H1 (cell line): ENCODE data around the gene MEP1A. TPM values are rescaled to one million over a fixed set of nuclear protein-coding genes. Genes with fewer than 3 reads are reported as not detected.

Experiments used
- CTCF ChIA-PET: fragments of 300-600 bp; sonication (Branson Sonifier 250); formaldehyde crosslinking; loops from one replicate; lab custom pipeline; 2021; ENCODE audit not compliant: partially characterized antibody; lab: Charles Lee
- POLR2A ChIA-PET: fragments of 300-600 bp; sonication (Branson Sonifier 250); formaldehyde crosslinking; loops from one replicate; lab custom pipeline; 2021; ENCODE audit warnings: inconsistent platforms; ENCODE audit not compliant: partially characterized antibody; lab: Charles Lee
- DNase-seq, 2 experiments: peaks; one replicate each; pipeline versions ENCODE4 v3.0.0 to v3.0.0-alpha.2; 2010 to 2022; ENCODE audit warnings: low spot score in 2 of 2, low read depth in 1 of 2, mixed read lengths in 1 of 2
- FAIRE-seq: peaks from 2 replicates; lab custom pipeline; 2011; peaks lifted over from hg19 to GRCh38; lab: Jason Lieb, UNC
- H2AFZ ChIP-seq: 2 replicates; pipeline ENCODE4 v1.8.1; 2012; ENCODE audit warnings: low read length, inconsistent platforms
- H2AK5ac ChIP-seq: 2 replicates; pipeline ENCODE4 v1.6.1; 2013; ENCODE audit warnings: low read depth, low read length
- H2BK120ac ChIP-seq: replicated peaks from 2 replicates; pipeline ENCODE3; 2013; ENCODE audit warnings: low read depth, low read length, inconsistent platforms
- H2BK12ac ChIP-seq: 2 replicates; pipeline ENCODE4 v1.6.1; 2013; ENCODE audit warnings: low read depth, low read length
- H2BK15ac ChIP-seq: 2 replicates; pipeline ENCODE4 v1.6.1; 2013; ENCODE audit warnings: low read length
- H2BK20ac ChIP-seq: 2 replicates; pipeline ENCODE4 v1.6.1; 2013; ENCODE audit warnings: low read length
- H2BK5ac ChIP-seq: 2 replicates; pipeline ENCODE4 v1.6.1; 2013; ENCODE audit warnings: low read depth, low read length
- H3K14ac ChIP-seq: 2 replicates; pipeline ENCODE4 v1.6.1; 2013; ENCODE audit warnings: inconsistent platforms; ENCODE audit not compliant: insufficient read length
- H3K18ac ChIP-seq: 2 replicates; pipeline ENCODE4 v1.6.1; 2013; ENCODE audit warnings: low read length; ENCODE audit errors: extremely low read depth
- H3K23ac ChIP-seq: 2 replicates; pipeline ENCODE4 v1.6.1; 2013; ENCODE audit warnings: inconsistent platforms; ENCODE audit not compliant: insufficient read length
- H3K23me2 ChIP-seq: 2 replicates; pipeline ENCODE4 v1.6.1; 2013; ENCODE audit warnings: low read depth, low read length
- H3K27ac ChIP-seq: 2 replicates; pipeline ENCODE4 v1.6.1; 2011; ENCODE audit warnings: low read depth, low read length, inconsistent platforms
- H3K27me3 ChIP-seq, 4 experiments: replicated peaks in 1 of 4; 1 replicate in 1 of 4; 2 replicates in 3 of 4; pipeline versions ENCODE4 v1.6.1 to v1.8.1; 2011 to 2013; ENCODE audit warnings: low read length in 3 of 4, mild to moderate bottlenecking in 3 of 4, inconsistent platforms in 2 of 4, mixed read lengths in 2 of 4, moderate library complexity in 1 of 4; ENCODE audit not compliant: control insufficient read depth in 3 of 4, insufficient read depth in 3 of 4; ENCODE audit errors: extremely low read depth in 1 of 4
- H3K36me3 ChIP-seq, 4 experiments: 2 replicates each; pipeline versions ENCODE4 v1.6.1 to v1.8.1; 2011 to 2013; ENCODE audit warnings: mild to moderate bottlenecking in 4 of 4, low read length in 3 of 4, moderate library complexity in 2 of 4, control low read depth in 1 of 4, inconsistent platforms in 1 of 4; ENCODE audit not compliant: insufficient read depth in 4 of 4, control insufficient read depth in 2 of 4
- H3K4ac ChIP-seq: replicated peaks from 2 replicates; pipeline ENCODE3; 2013; ENCODE audit warnings: low read length, low read depth, mixed read lengths, inconsistent platforms; ENCODE audit not compliant: insufficient read length
- H3K4me1 ChIP-seq, 4 experiments: replicated peaks in 1 of 4; 1 replicate in 1 of 4; 2 replicates in 3 of 4; pipeline versions ENCODE4 v1.6.1 to v1.8.1; 2011 to 2013; ENCODE audit warnings: low read length in 3 of 4, inconsistent platforms in 2 of 4, mixed read lengths in 1 of 4; ENCODE audit not compliant: insufficient read depth in 4 of 4, control insufficient read depth in 3 of 4
- H3K4me2 ChIP-seq, 2 experiments: 2 replicates each; pipeline versions ENCODE4 v1.6.1 to v1.8.1; 2011 to 2013; ENCODE audit warnings: low read depth in 2 of 2, low read length in 2 of 2, control low read depth in 1 of 2, inconsistent platforms in 1 of 2, mild to moderate bottlenecking in 1 of 2; ENCODE audit not compliant: insufficient read depth in 1 of 2
- H3K4me3 ChIP-seq, 4 experiments: fragments of 200-600, 300-600 bp in 1 of 4; sonication (generic), shearing (Covaris generic), sonication (Bioruptor Twin) in 1 of 4; 2 replicates each; pipeline versions ENCODE4 v1.5.1 to v1.8.1; 2011 to 2016; ENCODE audit warnings: low read length in 4 of 4, low read depth in 3 of 4, control low read depth in 2 of 4, inconsistent platforms in 2 of 4, mild to moderate bottlenecking in 2 of 4, mixed read lengths in 1 of 4, moderate library complexity in 1 of 4; ENCODE audit not compliant: insufficient read depth in 2 of 4; ENCODE audit errors: extremely low read depth in 1 of 4
- H3K56ac ChIP-seq: replicated peaks from 2 replicates; pipeline ENCODE3; 2013; ENCODE audit warnings: low read depth, mild to moderate bottlenecking, mixed read lengths, low read length, inconsistent platforms; ENCODE audit not compliant: insufficient read length
- H3K79me1 ChIP-seq: 2 replicates; pipeline ENCODE4 v1.6.1; 2013; ENCODE audit warnings: low read depth, low read length, control low read depth
- H3K79me2 ChIP-seq, 2 experiments: 2 replicates each; pipeline versions ENCODE4 v1.6.1 to v1.8.1; 2012 to 2013; ENCODE audit warnings: low read length in 2 of 2, mild to moderate bottlenecking in 2 of 2, inconsistent platforms in 1 of 2; ENCODE audit not compliant: insufficient read depth in 2 of 2, control insufficient read depth in 1 of 2
- H3K9ac ChIP-seq, 4 experiments: replicated peaks in 1 of 4; 1 replicate in 1 of 4; 2 replicates in 3 of 4; pipeline versions ENCODE4 v1.6.1 to v1.8.1; 2011 to 2013; ENCODE audit warnings: low read depth in 3 of 4, low read length in 3 of 4, control low read depth in 2 of 4, mild to moderate bottlenecking in 2 of 4, moderate library complexity in 2 of 4, inconsistent platforms in 1 of 4; ENCODE audit errors: extremely low read depth in 1 of 4
- H3K9me3 ChIP-seq, 2 experiments: 2 replicates each; pipeline versions ENCODE4 v1.6.1 to v1.8.1; 2012 to 2013; ENCODE audit warnings: mild to moderate bottlenecking in 2 of 2, moderate library complexity in 2 of 2, control low read depth in 1 of 2, inconsistent platforms in 1 of 2, low read depth in 1 of 2, low read length in 1 of 2, mixed read lengths in 1 of 2; ENCODE audit not compliant: insufficient read depth in 2 of 2
- H4K20me1 ChIP-seq, 2 experiments: replicated peaks in 1 of 2; 2 replicates each; pipeline versions ENCODE3 to v1.8.1; 2011 to 2013; ENCODE audit warnings: inconsistent platforms in 2 of 2, low read length in 2 of 2, mild to moderate bottlenecking in 1 of 2; ENCODE audit not compliant: insufficient read depth in 2 of 2, control insufficient read depth in 1 of 2
- H4K5ac ChIP-seq: 2 replicates; pipeline ENCODE4 v1.6.1; 2013; ENCODE audit warnings: low read length, low read depth, mixed read lengths, inconsistent platforms; ENCODE audit not compliant: insufficient read length
- H4K8ac ChIP-seq: 2 replicates; pipeline ENCODE4 v1.8.0; 2013; ENCODE audit warnings: mild to moderate bottlenecking, moderate library complexity, low read length, inconsistent platforms; ENCODE audit not compliant: insufficient read depth; ENCODE audit errors: extremely low read depth
- H4K91ac ChIP-seq: replicated peaks from 2 replicates; pipeline ENCODE3; 2013; ENCODE audit warnings: low read length, mixed read lengths, inconsistent platforms; ENCODE audit not compliant: insufficient read length
- HDAC6 ChIP-seq: IDR thresholded peaks from one replicate; pipeline ENCODE4 v1.7.1; 2012; ENCODE audit warnings: low read depth, mild to moderate bottlenecking, inconsistent platforms, low read length, moderate library complexity
- KDM1A ChIP-seq: fragments of 200-600, 300-600 bp; sonication (generic); IDR thresholded peaks from 2 replicates; pipeline ENCODE4 v1.7.1; 2016; ENCODE audit warnings: mild to moderate bottlenecking, low read length, borderline replicate concordance
- NANOG ChIP-seq: IDR thresholded peaks from 2 replicates; pipeline ENCODE4 v1.6.1; 2011; ENCODE audit warnings: low read length, low read depth, mild to moderate bottlenecking, inconsistent platforms; ENCODE audit not compliant: insufficient read depth, poor library complexity, severe bottlenecking
- POLR2AphosphoS5 ChIP-seq: IDR thresholded peaks from 2 replicates; pipeline ENCODE4 v1.6.1; 2011; ENCODE audit warnings: low read depth, low read length
- SIRT6 ChIP-seq: IDR thresholded peaks from one replicate; pipeline ENCODE4 v1.7.1; 2012; ENCODE audit warnings: low read length, inconsistent platforms
- SP4 ChIP-seq: IDR thresholded peaks from 2 replicates; pipeline ENCODE4 v1.6.1; 2012; ENCODE audit warnings: low read length, inconsistent platforms
- SUZ12 ChIP-seq: fragments of 200-600 bp; sonication (generic); IDR thresholded peaks from 2 replicates; pipeline ENCODE4 v1.6.1; 2012; ENCODE audit warnings: mild to moderate bottlenecking, inconsistent platforms, low read length, moderate library complexity, mixed read lengths
- WGBS, 2 experiments: shearing (Covaris generic) in 1 of 2; methylation state at CpG; one replicate each; pipeline versions ENCODE4 v1.1.6 to v1.1.7; 2013 to 2015; ENCODE audit warnings: low lambda C conversion rate in 2 of 2, mixed read lengths in 2 of 2, inconsistent platforms in 1 of 2, low coverage in 1 of 2, missing lambda C conversion rate in 1 of 2; ENCODE audit not compliant: insufficient replicate concordance in 2 of 2, insufficient coverage in 1 of 2, insufficient read length in 1 of 2; ENCODE audit errors: extremely low coverage in 1 of 2, missing lambda C conversion rate in 1 of 2; 5-methylcytosine and 5-hydroxymethylcytosine counted together
- polyA plus RNA-seq, 7 experiments: library from polyadenylated mRNA; depleted of rRNA in 3 of 7; stranded (reverse) in 5 of 7; unstranded in 2 of 7; fragments of >200 nt in 5 of 7; fragments of 200-250 nt in 2 of 7; gene quantifications; 1 replicate in 5 of 7; 2 replicates in 1 of 7; 4 replicates in 1 of 7; pipeline versions ENCODE4 v1.2.1 to v1.2.3, GENCODE V29; 2011 to 2013; ENCODE audit warnings: missing spikeins in 2 of 7, mixed read lengths in 2 of 7
- total RNA-seq: library from RNA; stranded (reverse); fragmentation: NEBNext Ultra II Directional; extraction: Animal tissue kit (Norgen Biotek cat#: 25700); gene quantifications from 2 replicates; pipeline ENCODE4 v1.2.1, GENCODE V29; 2021
- TF ChIP-seq, protein P1 (sequence below): IDR thresholded peaks from 2 replicates; pipeline ENCODE4 v1.6.1; 2011; ENCODE audit warnings: low read length, improper control_type of control experiment
- TF ChIP-seq, protein P2 (sequence below), 3 experiments: IDR thresholded peaks; 1 replicate in 2 of 3; 2 replicates in 1 of 3; pipeline versions ENCODE4 v1.5.1 to v1.6.1; 2011; ENCODE audit warnings: low read length in 3 of 3, mild to moderate bottlenecking in 3 of 3, inconsistent platforms in 2 of 3, low read depth in 1 of 3, moderate library complexity in 1 of 3; ENCODE audit not compliant: insufficient read depth in 1 of 3; ENCODE audit errors: control extremely low read depth in 1 of 3

Gene MEP1A
- total and polyA plus RNA-seq, 2 of the 8 experiments (the other 6 are each of a cell fraction or from before 2014, with no cell fraction given) = 0.03 TPM; not detected in 1

- Histone ChIP-seq H3K9me3 (no peaks in the 10 kb centered on the region), H3K4ac (no peak overlapping the region), H3K4me2 (peak overlapping the region in 1 of 2 experiments; percentile 39; a peak in 2 of 4 replicates), H3K36me3 (no peaks in the 10 kb centered on the region), H4K8ac (no peak overlapping the region), H2AFZ (peak overlapping the region; percentile 61), H2BK15ac (no peak overlapping the region), H3K79me1 (no peaks in the 10 kb centered on the region), H3K4me3 (peak overlapping the region in 2 of 4 experiments; percentile 16 to 49; a peak in 3 of 8 replicates), H2AK5ac (no peak overlapping the region), H4K91ac (no peak overlapping the region), H3K27ac (no peak overlapping the region), H3K4me1 (no peaks in the 10 kb centered on the region), H3K56ac (no peak overlapping the region), H4K20me1 (no peaks in the 10 kb centered on the region), H3K23me2 (peaks cover 3% of the 10 kb centered on the region; the same call in 1 of the 2 replicates), H3K14ac (no peak overlapping the region), H3K27me3 (peaks cover 0 to 3% (median 0%) of the 10 kb centered on the region in 4 experiments; a peak in 1 of 7 replicates), H2BK120ac (no peak overlapping the region), H2BK20ac (no peak overlapping the region), H3K9ac (no peak overlapping the region), H3K23ac (no peak overlapping the region), H2BK5ac (no peak overlapping the region), H3K18ac (no peak overlapping the region), H2BK12ac (0 out of 2 replicates have a peak overlapping the region, but pooled peaks have one; percentile 39), H3K79me2 (no peaks in the 10 kb centered on the region), H4K5ac (no peak overlapping the region)
- POLR2A ChIA-PET = no interaction called here
- CTCF ChIA-PET = interaction anchor here (0.6 to 2.3 kb wide), 37 partner anchors 11 to 393 kb away, joined by 3 to 17 read pairs (median 4); partner anchors contain the start of genes ADGRF1 and ADGRF5
- FAIRE-seq (no peak), DNase-seq (peak; percentile 61 to 96)
- 9% methylated on average over 22 of the region's 25 CpGs; no CpG with 5 or more reads in 1 of the 2 experiments for WGBS, 2 experiments
- TF ChIP-seq SIRT6 (no peak), SP4 (no peak), POLR2AphosphoS5 (no peak), HDAC6 (no peak), SUZ12 (no peak), NANOG (peak; percentile 10), KDM1A (no peak)
- TF ChIP-seq, protein P1, sequence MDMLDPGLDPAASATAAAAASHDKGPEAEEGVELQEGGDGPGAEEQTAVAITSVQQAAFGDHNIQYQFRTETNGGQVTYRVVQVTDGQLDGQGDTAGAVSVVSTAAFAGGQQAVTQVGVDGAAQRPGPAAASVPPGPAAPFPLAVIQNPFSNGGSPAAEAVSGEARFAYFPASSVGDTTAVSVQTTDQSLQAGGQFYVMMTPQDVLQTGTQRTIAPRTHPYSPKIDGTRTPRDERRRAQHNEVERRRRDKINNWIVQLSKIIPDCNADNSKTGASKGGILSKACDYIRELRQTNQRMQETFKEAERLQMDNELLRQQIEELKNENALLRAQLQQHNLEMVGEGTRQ = no peak
- TF ChIP-seq, protein P2, sequence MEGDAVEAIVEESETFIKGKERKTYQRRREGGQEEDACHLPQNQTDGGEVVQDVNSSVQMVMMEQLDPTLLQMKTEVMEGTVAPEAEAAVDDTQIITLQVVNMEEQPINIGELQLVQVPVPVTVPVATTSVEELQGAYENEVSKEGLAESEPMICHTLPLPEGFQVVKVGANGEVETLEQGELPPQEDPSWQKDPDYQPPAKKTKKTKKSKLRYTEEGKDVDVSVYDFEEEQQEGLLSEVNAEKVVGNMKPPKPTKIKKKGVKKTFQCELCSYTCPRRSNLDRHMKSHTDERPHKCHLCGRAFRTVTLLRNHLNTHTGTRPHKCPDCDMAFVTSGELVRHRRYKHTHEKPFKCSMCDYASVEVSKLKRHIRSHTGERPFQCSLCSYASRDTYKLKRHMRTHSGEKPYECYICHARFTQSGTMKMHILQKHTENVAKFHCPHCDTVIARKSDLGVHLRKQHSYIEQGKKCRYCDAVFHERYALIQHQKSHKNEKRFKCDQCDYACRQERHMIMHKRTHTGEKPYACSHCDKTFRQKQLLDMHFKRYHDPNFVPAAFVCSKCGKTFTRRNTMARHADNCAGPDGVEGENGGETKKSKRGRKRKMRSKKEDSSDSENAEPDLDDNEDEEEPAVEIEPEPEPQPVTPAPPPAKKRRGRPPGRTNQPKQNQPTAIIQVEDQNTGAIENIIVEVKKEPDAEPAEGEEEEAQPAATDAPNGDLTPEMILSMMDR (IDR thresholded peaks at IDR 0.05; ENCODE audit: control extremely low read depth in 1 of 3, insufficient read depth in 1 of 3, low read depth in 1 of 3, low read length in 3 of 3) = peak; percentile 79 to 93 (median 92)
These were observed 55.6 kb downstream of the MEP1A start for GRCh38 chr6:46848684-46849360.
